ENCODE results near the gene GSDMA.
"Not testable (repeated sequence)": the region's sequence is repeated elsewhere in the genome, so short reads cannot be mapped to it uniquely, and the experiment has no call there.

Gene GSDMA

GRCh38 chr17:39929646-39930407 is 33.0 kb upstream of the GSDMA start:
- no peak for DNase-seq

DNA sequence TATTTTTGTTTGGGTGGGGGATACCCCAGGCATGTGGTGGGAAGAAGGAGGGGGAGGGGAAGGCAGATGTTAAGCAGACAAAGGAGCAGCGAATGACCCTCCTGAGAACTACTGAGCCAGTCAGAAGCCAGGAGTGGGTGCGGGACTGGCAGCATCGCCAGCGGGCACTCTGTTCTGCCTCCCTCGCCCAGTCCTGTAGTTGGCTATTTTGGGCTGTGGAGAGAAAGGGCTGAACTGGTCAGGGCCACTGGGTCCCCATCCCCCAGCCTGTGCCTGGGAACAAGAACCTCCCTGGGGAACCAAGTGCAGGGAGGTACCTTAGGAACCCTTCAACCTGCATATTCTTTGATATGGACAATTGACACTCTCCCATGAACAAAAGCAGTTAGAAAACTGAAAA is 28.9 kb upstream of the GSDMA start:
- DNase-seq: no peak

DNA sequence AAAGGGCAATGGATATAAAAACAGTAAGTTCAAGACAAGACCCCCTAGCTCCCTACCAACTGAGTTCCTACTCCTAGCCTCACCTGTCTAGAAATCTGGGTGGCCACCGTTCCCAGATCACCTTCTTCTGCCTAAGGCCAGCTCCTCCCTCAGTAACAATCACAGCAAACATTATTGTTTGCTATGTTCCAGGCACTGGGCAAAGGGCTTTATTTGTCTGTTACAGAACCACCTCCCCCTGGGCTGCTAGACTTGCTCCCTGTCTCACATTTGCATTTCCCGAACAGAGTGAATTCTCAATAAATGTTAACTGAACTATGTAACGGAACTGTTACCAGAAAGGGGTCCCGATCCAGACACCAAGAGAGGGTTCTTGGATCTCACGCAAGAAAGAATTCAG is 28.5 kb upstream of the GSDMA start:
- no peak for DNase-seq

GRCh38 chr17:39935909-39936308 is 26.9 kb upstream of the GSDMA start:
- no peak for DNase-seq

GRCh38 chr17:39937447-39937846 is 25.4 kb upstream of the GSDMA start:
- no peak for DNase-seq

DNA sequence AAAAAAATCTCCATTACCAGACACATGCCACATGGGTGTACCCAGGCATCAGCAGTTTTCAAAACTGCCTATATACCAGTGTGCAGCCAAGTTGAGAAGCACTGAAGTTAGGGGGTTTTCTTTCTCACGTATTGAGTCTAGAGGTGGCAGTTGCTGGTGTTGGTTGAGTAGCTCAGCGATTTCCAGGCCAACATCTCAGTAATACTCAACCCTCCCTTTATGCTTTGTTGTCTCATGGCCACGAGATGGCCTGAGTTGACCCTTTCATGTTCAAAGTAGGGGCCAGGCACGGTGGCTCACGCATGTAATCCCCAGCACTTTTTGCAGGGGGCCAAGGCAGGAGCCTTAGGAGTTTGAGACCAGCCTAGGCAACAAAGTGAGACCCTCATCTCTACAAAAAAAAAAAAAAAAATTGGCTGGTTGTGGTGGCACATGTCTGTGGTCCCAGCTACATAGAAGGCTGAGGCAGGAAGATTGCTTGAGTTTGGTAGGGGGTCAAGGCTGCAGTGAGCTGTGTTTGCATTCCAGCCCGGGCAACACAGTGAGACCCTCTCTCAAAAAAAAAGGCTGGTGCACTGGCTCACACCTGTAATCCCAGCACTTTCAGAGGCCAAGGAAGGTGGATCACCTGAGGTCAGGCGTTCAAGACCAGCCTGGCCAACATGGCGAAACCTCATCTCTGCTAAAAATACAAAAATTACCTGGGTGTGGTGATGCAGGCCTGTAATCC is 24.5 kb upstream of the GSDMA start:
- DNase-seq: no peak

DNA sequence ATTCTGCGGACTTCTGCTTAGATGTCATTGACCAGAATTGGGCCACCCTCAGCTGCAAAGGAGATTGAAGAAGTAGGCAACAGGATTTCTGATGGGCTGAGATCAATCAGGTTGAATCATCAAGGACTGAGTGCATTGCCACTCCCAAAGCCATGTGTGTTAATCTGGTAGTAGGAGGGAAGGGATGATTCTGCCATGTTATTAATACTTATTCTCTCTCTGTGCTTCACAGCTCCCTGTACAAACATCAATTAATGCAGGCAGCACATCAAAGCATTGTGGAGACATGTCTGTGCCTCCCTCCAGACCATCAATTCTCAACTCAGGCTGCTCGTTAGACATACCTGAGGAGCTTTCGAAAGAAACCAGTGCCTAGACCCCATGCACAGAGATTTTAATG is 23.7 kb upstream of the GSDMA start:
- no peak for DNase-seq

- no peak for DNase-seq
These were observed 23.0 kb upstream of the GSDMA start for GRCh38 chr17:39939588-39940419.

DNA sequence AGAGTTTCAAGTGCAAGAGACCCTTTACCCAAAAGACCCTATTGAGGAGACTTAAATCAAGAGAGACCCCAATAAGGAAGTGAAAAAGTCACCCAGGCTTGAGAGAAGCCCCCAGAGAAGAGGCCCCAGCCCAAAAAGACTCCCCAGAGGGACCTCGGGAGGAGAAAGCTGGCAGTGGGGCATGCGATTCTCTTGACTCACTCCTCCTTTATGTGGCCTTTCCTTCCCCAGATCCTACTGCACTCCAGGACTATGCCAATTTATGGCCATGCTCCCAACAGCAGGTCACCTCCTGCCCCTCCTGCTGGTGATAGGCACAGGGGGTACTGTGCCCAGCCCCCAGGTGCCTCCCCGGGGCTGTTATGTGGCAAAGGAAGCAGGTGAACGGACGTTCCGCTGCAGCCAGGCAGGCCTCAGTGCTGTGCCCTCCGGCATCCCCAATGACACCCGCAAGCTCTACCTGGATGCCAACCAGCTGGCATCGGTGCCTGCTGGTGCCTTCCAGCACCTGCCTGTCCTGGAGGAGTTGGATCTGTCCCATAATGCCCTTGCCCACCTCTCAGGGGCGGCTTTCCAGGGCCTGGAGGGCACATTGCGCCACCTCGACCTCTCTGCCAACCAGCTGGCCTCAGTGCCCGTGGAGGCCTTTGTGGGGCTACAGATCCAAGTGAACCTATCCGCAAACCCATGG is 19.0 kb upstream of the GSDMA start:
- DNase-seq: no peak

GRCh38 chr17:39944393-39944711 is 18.5 kb upstream of the GSDMA start:
- no peak for DNase-seq

DNA sequence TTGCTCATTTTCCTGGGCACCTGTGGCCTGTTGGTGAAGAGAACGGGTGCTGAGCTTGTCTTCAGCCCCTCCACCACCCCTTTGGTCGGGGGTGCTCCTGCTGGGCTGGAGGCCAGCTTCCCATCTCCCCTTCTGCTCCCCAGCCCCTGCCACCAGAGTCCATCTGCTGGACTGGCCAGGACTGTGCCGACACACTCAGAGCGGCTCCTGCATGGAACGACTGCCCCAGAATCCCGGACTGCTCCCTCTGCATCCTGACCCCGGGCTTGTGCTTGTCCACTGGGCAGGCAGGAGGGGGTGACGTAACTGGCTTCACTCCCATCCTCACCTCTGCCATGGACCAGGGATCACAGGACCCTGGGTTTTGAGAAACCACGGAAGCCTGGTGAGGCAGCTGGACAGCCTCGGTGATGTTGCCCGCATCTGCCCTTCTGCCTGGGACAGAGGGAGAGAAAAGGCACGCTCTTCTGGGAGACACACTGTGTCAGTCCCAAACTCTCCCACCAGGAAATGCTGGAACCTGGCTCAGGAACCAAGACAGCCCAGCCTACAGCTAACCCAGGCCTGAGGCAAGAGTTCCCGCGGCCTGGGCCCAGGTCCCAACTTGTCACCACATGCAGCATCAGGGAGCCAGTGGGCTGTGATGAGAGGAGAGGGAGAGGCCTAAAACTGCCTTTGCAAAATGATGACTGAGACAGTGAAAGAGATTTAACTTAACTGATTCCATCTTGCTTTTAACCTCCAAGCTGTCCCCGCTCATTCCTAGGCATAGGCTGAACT is 16.1 kb upstream of the GSDMA start:
- DNase-seq: no peak

- not testable (repeated sequence) for DNase-seq
These were observed 14.3 kb upstream of the GSDMA start for GRCh38 chr17:39948489-39948828.

DNA sequence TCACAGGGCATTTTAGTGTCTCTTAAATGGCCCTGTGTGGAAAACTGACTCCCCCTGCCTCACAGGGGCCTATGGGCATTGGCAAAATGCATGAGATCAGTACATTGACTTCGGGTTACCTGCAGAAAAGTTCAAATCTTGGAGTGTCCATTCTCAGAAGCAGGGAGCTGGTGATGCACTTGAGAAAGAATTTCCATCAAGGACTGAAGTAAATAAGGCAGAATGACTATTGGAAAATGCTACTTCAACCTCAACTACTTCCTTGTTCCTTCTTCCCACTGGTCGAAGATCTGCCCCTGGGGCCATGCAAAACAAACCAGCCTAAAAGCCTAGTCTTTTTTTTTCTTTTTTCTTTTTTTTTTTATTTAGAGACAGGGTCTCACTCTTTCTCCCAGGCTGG is 13.8 kb upstream of the GSDMA start:
- no peak for DNase-seq

- no peak for DNase-seq
These were observed 11.9 kb upstream of the GSDMA start for GRCh38 chr17:39950871-39951348.

- DNase-seq: no peak
These were observed 10.7 kb upstream of the GSDMA start for GRCh38 chr17:39951924-39952679.

- DNase-seq: peak; percentile 86 to 87
These were observed 9.9 kb upstream of the GSDMA start for GRCh38 chr17:39952680-39953470.

- DNase-seq: no peak
These were observed 9.3 kb upstream of the GSDMA start for GRCh38 chr17:39953471-39953888.

GRCh38 chr17:39954876-39955275 is 7.9 kb upstream of the GSDMA start:
- DNase-seq: no peak

DNA sequence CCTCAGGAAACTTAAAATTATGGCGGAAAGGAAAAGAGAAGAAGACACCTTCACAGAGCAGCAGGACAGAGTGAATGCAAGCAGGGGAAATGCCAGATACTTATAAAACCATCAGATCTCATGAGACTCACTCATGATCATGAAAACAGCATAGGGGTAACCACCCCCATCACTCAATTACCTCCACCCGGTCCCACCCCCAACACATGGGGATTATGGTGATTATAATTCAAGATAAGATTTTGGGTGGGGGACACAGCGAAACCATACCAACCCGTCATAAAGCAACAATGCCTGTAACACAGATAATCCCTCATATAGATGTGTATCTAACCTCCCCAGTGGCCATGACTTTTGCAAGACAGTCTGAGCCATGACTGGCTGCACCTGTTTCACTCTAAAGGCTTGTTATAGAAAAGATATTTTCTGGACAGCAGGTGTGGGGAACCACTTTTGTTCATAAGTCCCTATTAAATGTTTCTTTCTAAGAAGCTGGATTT is 7.0 kb upstream of the GSDMA start:
- no peak for DNase-seq

DNA sequence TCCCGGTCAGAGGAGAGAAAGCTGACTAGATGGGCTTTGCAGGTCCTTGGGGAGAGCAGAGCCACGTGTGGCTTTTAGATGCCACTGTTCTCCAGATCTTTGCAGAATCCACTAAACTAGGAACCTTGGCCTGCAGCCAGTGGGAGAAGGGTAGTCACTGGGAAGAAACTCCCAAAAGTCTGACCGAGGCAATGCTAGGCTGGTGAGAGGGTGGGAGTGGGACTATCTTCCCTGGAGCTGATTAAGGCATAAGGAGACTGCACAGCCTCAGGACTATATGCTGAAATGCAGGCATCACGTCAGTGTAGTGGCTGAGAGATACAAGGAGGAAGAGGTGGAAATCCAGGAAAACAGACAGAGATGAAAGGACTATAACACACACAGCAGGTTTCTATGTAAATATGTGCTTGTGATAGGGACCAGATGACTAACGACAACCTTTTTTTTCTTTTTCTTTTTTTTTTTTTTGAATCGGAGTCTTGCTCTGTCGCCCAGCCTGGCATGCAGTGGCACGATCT is 2.2 kb upstream of the GSDMA start:
- no peak for DNase-seq
